Activated naive CD4-positive, alpha-beta T cell treated with anti-CD3 and anti-CD28 coated beads, Interleukin-2, amount 50 U/mL, for 72 hours (primary cell): Measurements from ENCODE around the gene STOML1. TPM values are rescaled to one million over a fixed set of nuclear protein-coding genes. Genes with fewer than 3 reads are reported as not detected.

Experiments used
- ATAC-seq, 2 donors: fragments of 150-1000 bp; cut with Tn5 transposase; 2 replicates each; pipeline ENCODE4 v1.10.0; 2021; ENCODE audit warnings: mild to moderate bottlenecking in 2 of 2, moderate library complexity in 2 of 2
- DNase-seq, 2 donors: peaks; one replicate each; pipeline ENCODE4 v3.0.0; 2021 to 2022; ENCODE audit warnings: low spot score in 2 of 2
- H3K27ac Mint-ChIP-seq, 2 donors: one replicate each; pipeline ENCODE4 v1.8.0; 2022; ENCODE audit warnings: mild to moderate bottlenecking in 2 of 2, mixed read lengths in 2 of 2
- H3K36me3 Mint-ChIP-seq, 2 donors: one replicate each; pipeline ENCODE4 v1.8.0; 2022; ENCODE audit warnings: mixed read lengths in 2 of 2
- H3K9me3 Mint-ChIP-seq, 2 donors: one replicate each; pipeline ENCODE4 v1.8.0; 2022; ENCODE audit warnings: mixed read lengths in 2 of 2
- total RNA-seq, 2 donors: library from RNA; stranded (reverse); gene quantifications; one replicate each; pipeline ENCODE4 v1.2.3, GENCODE V29; 2022

Gene STOML1
- total RNA-seq, 2 donors from 2014 or later, result 5.9 to 7.2 TPM

- H3K9me3 Mint-ChIP-seq, result no peaks in the 10 kb centered on the region
- DNase-seq (peak in 1 of 2 donors; percentile 48), ATAC-seq (no peak)
- H3K36me3 Mint-ChIP-seq, result no peaks in the 10 kb centered on the region
- no peak overlapping the region for H3K27ac Mint-ChIP-seq
These were observed 32.3 kb downstream of the STOML1 start for GRCh38 chr15:73959801-73960200.

- peak; percentile 74 to 93 for ATAC-seq
- Mint-ChIP-seq H3K36me3 (no peaks in the 10 kb centered on the region), H3K27ac (no peak overlapping the region), H3K9me3 (no peaks in the 10 kb centered on the region)
- DNase-seq, result peak in 1 of 2 donors; percentile 20
These were observed 33.0 kb downstream of the STOML1 start for GRCh38 chr15:73959012-73959581.

DNA sequence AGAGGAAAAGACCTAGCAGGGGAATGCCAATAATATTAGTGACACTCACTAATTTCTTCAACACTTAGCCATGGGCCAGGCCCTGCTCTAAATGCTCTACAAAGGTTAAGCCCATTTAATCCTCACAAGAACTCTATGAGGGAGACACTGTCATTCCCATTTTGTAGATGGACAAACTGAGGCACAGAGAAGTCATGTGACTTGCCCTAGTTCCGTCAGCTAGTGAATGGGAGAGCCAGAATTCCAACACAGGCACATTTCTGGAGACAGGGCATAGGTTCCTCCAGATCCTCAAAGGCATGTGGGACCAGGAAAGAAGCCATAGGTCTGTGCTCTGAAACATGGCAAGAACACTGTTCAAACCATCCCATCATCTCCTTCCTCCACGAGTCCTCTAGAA is 34.3 kb downstream of the STOML1 start:
- ATAC-seq (no peak), DNase-seq (no peak)
- H3K9me3 Mint-ChIP-seq, result no peaks in the 10 kb centered on the region
- H3K27ac Mint-ChIP-seq, result no peak overlapping the region
- H3K36me3 Mint-ChIP-seq, result no peaks in the 10 kb centered on the region

GRCh38 chr15:73957276-73957675 is 34.8 kb downstream of the STOML1 start:
- H3K27ac Mint-ChIP-seq, result peak overlapping the region in 1 of 2 donors; percentile 9
- peak in 1 of 2 donors; percentile 49 for DNase-seq
- no peaks in the 10 kb centered on the region for H3K9me3 Mint-ChIP-seq
- ATAC-seq, result no peak
- no peaks in the 10 kb centered on the region for H3K36me3 Mint-ChIP-seq

DNA sequence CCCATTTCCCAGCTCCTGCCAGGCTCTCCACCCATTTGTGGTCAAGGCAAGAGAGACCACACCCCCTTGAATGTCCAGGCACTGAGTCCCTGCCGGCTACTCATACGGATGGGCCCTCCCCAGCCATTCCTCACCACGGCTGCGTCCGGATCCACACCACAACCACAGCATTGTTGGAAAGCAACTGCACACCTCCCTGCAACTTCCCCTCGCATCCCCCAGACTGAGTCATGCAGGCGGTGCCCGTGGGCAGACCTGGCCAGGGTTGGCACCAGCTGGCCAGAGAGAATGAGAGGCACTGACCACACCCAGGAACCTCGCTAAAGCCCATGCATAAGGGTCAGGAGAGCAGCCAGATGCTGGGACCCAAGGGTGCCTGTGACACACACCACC is 35.4 kb downstream of the STOML1 start:
- peak overlapping the region in 1 of 2 donors; percentile 9 for H3K27ac Mint-ChIP-seq
- no peaks in the 10 kb centered on the region for H3K9me3 Mint-ChIP-seq
- peak in 1 of 2 donors; percentile 48 for DNase-seq
- H3K36me3 Mint-ChIP-seq, result no peaks in the 10 kb centered on the region
- ATAC-seq, result no peak

DNA sequence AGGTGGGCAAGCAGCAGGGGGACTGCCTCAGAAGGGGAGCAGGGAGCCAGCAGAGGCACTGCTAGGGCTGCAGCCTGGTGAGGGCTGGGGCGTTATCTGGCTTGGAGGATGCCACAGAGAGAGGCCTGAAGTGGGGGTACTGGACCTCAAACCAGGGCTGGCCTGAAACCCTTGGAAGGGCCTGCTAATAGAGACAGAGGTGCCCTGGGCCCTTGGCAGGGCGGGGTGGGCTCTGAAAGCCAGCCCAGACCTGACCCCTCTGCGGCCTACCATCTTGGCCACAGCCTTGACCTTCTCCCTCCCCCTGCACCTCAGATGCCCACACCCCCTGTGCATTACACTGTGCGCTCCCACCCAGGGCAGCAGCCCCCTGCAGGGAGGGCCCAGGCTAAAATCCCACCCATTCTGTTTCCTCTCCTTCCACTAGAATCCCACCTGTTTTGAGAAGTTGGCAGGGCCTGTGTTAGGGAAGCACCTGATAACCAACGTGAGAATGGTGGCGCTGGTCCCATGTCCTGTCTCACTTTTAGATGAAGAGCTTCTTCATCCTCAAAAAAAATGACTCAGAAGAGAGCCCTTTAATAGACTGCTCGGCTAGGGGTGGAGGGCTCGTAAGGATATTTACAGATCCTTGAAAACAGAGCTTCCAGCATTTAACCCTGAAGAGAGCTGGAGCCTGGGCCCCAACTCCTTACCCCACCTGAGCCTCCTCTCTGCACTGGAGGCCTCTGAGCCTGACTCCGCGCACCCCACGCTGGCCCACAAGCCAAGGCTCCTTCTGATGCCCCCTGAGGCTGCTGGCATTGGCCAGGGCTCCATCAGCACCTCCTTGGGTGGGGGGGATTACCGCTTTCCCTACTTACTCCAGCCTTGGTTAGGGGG is 36.0 kb downstream of the STOML1 start:
- Mint-ChIP-seq H3K27ac (peak overlapping the region in 1 of 2 donors; percentile 9), H3K36me3 (no peaks in the 10 kb centered on the region), H3K9me3 (no peaks in the 10 kb centered on the region)
- ATAC-seq, result no peak
- peak in 1 of 2 donors; percentile 40 for DNase-seq

- DNase-seq (peak in 1 of 2 donors; percentile 42), ATAC-seq (no peak)
- no peak overlapping the region for H3K27ac Mint-ChIP-seq
- no peaks in the 10 kb centered on the region for H3K9me3 Mint-ChIP-seq
- H3K36me3 Mint-ChIP-seq, result no peaks in the 10 kb centered on the region
These were observed 36.8 kb downstream of the STOML1 start for GRCh38 chr15:73955326-73955725.

- Mint-ChIP-seq H3K9me3 (no peaks in the 10 kb centered on the region), H3K27ac (no peak overlapping the region), H3K36me3 (no peaks in the 10 kb centered on the region)
- DNase-seq (no peak), ATAC-seq (no peak)
These were observed 37.6 kb downstream of the STOML1 start for GRCh38 chr15:73954188-73955145.

DNA sequence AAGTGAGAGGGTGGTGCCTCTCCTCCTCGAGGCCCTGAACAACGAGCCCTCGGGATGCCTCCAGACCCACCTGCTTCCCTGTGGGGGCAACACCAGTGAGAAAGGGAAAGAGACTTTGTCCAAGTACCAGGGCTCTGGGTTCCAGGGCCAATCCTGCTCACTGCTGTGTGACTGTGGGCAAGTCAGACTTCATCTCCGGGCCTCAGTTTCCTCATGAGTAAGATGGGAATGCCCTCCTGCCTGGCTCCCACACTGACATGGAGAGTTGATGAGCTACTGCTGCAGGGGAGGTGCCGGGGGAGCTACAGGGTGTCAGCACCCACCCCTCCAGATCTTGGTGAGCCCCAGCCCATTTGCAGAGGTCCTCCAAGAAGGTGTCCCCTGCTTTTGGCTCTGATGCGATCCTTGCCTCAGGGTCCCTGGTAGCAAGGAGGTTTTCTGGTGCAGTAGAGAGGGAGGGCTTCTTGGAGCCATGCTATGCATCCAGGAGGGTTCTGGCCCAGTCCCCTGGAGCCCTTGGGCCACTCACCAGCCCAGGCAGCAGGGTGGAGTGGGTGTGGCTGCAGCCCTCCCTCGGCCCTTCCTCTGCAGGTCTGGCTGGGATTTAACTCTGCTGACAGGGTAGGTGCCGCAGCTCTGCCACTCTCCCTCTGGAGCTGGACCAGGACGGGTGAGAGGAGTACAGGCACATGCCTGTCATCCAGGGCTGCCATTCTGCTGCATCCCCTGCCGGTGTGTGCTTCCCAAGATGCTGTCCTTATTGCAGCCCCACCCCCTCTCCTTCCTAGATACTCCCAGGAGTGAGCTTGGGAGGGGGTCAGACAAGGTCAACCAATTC is 39.0 kb downstream of the STOML1 start:
- no peak overlapping the region for H3K27ac Mint-ChIP-seq
- ATAC-seq (no peak), DNase-seq (no peak)
- H3K36me3 Mint-ChIP-seq, result no peaks in the 10 kb centered on the region
- no peaks in the 10 kb centered on the region for H3K9me3 Mint-ChIP-seq

DNA sequence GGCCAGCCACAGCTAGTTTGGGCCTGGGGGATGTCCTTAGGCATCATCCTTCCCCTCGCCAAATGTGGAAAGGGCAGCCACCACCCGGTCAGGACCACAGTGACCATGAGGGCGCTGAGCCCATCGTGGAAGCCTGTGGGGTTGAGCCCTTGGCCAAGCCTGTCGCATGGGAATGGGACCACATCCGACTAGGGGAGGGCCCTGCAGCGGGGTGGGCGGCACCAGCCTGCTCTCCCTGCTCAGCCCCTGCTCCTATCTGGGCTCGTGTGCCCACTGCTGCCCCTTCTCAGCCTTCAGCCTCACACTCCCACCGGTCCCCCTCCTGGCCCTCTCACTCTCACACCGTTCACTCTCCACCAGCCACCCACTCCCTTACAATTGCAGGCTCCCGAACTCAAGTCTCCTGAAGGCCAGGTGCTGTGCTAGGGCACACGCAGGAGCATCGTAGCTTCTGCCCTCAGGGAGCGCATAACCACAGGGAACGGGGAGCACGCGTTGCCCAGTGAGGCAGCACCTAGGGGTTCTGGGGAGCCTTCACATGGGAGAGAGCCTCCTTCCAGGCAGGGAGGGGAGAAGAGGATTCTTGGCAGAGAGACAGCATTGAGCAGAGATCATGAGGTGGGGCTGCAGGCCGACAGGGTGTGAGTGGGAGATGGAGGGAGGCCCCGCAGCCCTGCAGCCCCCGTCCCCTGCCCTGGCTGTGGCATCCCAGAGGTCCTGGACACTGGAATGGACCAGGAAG is 39.8 kb downstream of the STOML1 start:
- DNase-seq (no peak), ATAC-seq (no peak)
- Mint-ChIP-seq H3K36me3 (no peaks in the 10 kb centered on the region), H3K9me3 (no peaks in the 10 kb centered on the region), H3K27ac (peak overlapping the region in 1 of 2 donors; percentile 8)

GRCh38 chr15:73951601-73952000 is 40.5 kb downstream of the STOML1 start:
- no peaks in the 10 kb centered on the region for H3K9me3 Mint-ChIP-seq
- H3K36me3 Mint-ChIP-seq, result no peaks in the 10 kb centered on the region
- H3K27ac Mint-ChIP-seq, result no peak overlapping the region
- ATAC-seq, result no peak
- no peak for DNase-seq

DNA sequence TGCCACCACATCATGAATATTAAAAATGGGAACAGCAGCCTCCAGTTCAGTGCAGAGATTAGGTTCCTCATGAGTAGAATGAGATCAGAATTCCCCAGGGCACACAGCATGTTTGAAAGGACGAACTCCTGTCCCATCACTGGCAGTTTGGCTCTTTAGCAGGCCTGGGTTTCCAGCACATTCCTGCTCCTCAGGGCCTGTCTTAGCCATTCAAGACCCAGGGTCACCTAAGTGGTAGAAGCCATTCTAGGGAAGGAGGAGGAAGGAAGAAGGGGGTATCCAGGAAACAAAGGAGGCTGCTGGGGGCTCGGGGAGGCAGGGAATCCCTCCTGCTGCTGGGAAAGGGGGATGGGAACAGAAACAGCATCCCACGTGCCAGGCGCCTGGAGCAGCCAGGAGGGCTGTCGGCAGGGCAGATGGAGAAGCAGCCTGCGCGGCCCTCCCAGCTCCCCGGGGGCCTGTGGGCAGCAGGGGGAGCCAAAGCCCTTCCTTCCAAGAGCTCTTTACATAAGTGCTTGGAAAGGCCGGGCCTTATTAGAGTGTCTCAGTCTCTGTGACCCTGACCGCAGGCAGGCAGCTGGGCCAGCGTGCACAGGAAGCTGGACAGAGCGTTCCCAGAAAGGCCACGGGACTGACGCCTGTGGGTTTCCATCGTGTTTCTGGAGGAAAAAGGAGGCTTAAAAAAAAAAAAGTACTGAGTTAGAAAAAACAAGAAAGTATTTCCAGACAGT is 41.1 kb downstream of the STOML1 start:
- DNase-seq, result peak; percentile 71 to 78
- ATAC-seq, result peak; percentile 91 to 98
- Mint-ChIP-seq H3K9me3 (no peaks in the 10 kb centered on the region), H3K27ac (peak overlapping the region in 1 of 2 donors; percentile 78), H3K36me3 (no peaks in the 10 kb centered on the region)

DNA sequence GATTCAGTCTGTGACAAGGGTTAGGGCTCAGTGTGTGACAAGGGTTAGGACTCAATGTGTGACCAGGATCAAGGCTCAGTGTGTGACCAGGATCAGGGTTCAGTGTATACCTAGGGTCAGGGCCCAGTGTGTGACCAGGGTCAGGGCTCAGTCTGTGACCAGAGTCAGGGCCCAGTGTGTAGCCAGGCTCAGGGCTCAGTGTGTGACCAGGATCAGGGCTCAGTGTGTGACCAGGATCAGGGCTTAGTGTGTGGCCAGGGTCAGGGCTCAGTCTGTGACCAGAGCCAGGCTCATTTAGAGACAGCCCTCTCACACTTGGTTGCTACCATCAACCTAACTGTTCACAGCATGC is 41.6 kb downstream of the STOML1 start:
- DNase-seq, result no peak
- H3K9me3 Mint-ChIP-seq, result no peaks in the 10 kb centered on the region
- no peak for ATAC-seq
- no peaks in the 10 kb centered on the region for H3K36me3 Mint-ChIP-seq
- peak overlapping the region in 1 of 2 donors; percentile 53 for H3K27ac Mint-ChIP-seq

- ATAC-seq, result no peak
- no peak overlapping the region for H3K27ac Mint-ChIP-seq
- H3K9me3 Mint-ChIP-seq, result no peaks in the 10 kb centered on the region
- no peak for DNase-seq
- no peaks in the 10 kb centered on the region for H3K36me3 Mint-ChIP-seq
These were observed 42.6 kb downstream of the STOML1 start for GRCh38 chr15:73949496-73949895.

DNA sequence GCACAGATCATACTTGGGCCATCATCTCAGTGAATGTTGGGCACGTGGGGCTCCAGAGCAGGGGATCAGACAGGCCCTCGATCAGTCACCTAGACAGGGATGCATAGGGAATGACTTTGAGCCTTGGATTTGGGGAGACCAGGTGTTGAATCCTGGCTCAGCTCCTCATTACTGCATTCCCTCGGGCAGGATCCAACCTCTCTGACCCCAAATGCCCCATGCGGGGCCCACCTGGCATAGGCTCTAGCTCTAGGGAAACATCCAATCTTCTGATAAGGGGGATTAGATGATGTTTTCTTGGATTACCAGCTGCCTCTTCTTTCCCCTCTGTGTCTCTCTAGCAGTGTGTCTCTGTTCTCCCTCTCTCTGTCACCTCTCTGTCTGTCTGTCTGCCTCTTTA is 43.1 kb downstream of the STOML1 start:
- no peaks in the 10 kb centered on the region for H3K9me3 Mint-ChIP-seq
- ATAC-seq (no peak), DNase-seq (no peak)
- H3K27ac Mint-ChIP-seq, result no peak overlapping the region
- no peaks in the 10 kb centered on the region for H3K36me3 Mint-ChIP-seq
